IMR-90 (cell line): Measurements from ENCODE around the gene ADH6. TPM values are rescaled to one million over a fixed set of nuclear protein-coding genes. Genes with fewer than 3 reads are reported as not detected.

ENCODE experiments used
- ATAC-seq: fragments of 200-7000 bp; cut with Tn5 transposase; 2 replicates; pipeline ENCODE4 v1.9.1; 2020; ENCODE audit warnings: low read depth, mild to moderate bottlenecking, moderate library complexity
- BruUV-seq: library from RNA; stranded (reverse); fragments of 400-500 nt; replicated peaks from 2 replicates; lab custom pipeline; 2021; lab: Mats Ljungman, UMichigan
- CTCF ChIA-PET: fragments of 300-600 bp; formaldehyde crosslinking; extraction: SDS; loops from one replicate; lab custom pipeline; 2021; ENCODE audit warnings: antibody characterized with exemption; lab: Yijun Ruan, JAX
- POLR2A ChIA-PET: fragments of 300-600 bp; sonication (Branson Sonifier 250); formaldehyde crosslinking; loops from one replicate; lab custom pipeline; 2022; ENCODE audit warnings: antibody characterized with exemption; ENCODE audit not compliant: unreplicated experiment; lab: Charles Lee
- DNase-seq: peaks from one replicate; pipeline ENCODE4 v3.0.0; 2013
- H2AFZ ChIP-seq: replicated peaks from 2 replicates; pipeline ENCODE3; 2013; ENCODE audit warnings: low read length, mild to moderate bottlenecking; ENCODE audit not compliant: poor library complexity
- H2AK5ac ChIP-seq: 2 replicates; pipeline ENCODE4 v1.6.1; 2013; ENCODE audit warnings: low read depth, low read length, inconsistent platforms
- H2AK9ac ChIP-seq: replicated peaks from 2 replicates; pipeline ENCODE3; 2013; ENCODE audit warnings: mild to moderate bottlenecking, low read depth, low read length, moderate library complexity; ENCODE audit not compliant: poor library complexity
- H2BK120ac ChIP-seq: 2 replicates; pipeline ENCODE4 v1.6.1; 2013; ENCODE audit warnings: low read depth, low read length, inconsistent platforms
- H2BK15ac ChIP-seq: 3 replicates; pipeline ENCODE4 v1.6.1; 2013; ENCODE audit warnings: low read depth, low read length, inconsistent platforms
- H2BK20ac ChIP-seq: 2 replicates; pipeline ENCODE4 v1.6.1; 2013; ENCODE audit warnings: low read depth, mild to moderate bottlenecking, inconsistent platforms, low read length, moderate library complexity
- H2BK5ac ChIP-seq: 2 replicates; pipeline ENCODE4 v1.6.1; 2013; ENCODE audit warnings: mild to moderate bottlenecking, low read depth, low read length, inconsistent platforms; ENCODE audit not compliant: poor library complexity, severe bottlenecking
- H3K14ac ChIP-seq: replicated peaks from 2 replicates; pipeline ENCODE4 v1.6.1; 2013; ENCODE audit warnings: low read depth, low read length, inconsistent platforms
- H3K18ac ChIP-seq: 2 replicates; pipeline ENCODE4 v1.6.1; 2013; ENCODE audit warnings: low read depth, low read length, control low read depth
- H3K23ac ChIP-seq: 2 replicates; pipeline ENCODE4 v1.6.1; 2013; ENCODE audit warnings: low read depth, low read length, inconsistent platforms
- H3K27ac ChIP-seq: 2 replicates; pipeline ENCODE4 v1.5.1; 2013; ENCODE audit warnings: mild to moderate bottlenecking, control low read depth, low read length; ENCODE audit not compliant: insufficient read depth
- H3K27me3 ChIP-seq: 2 replicates; pipeline ENCODE4 v1.6.1; 2013; ENCODE audit warnings: low read length; ENCODE audit not compliant: control insufficient read depth, insufficient read depth
- H3K36me3 ChIP-seq: 2 replicates; pipeline ENCODE4 v1.6.1; 2013; ENCODE audit warnings: low read length, mixed read lengths; ENCODE audit not compliant: control insufficient read depth, insufficient read depth
- H3K4ac ChIP-seq: 2 replicates; pipeline ENCODE4 v1.6.1; 2013; ENCODE audit warnings: low read depth, low read length, inconsistent platforms
- H3K4me1 ChIP-seq: 2 replicates; pipeline ENCODE4 v1.6.1; 2013; ENCODE audit warnings: low read length, mixed read lengths; ENCODE audit not compliant: control insufficient read depth, insufficient read depth
- H3K4me2 ChIP-seq: 2 replicates; pipeline ENCODE4 v1.6.1; 2013; ENCODE audit warnings: low read depth, mild to moderate bottlenecking, control low read depth, low read length, moderate library complexity
- H3K4me3 ChIP-seq: 2 replicates; pipeline ENCODE4 v1.5.1; 2013; ENCODE audit warnings: low read depth, mild to moderate bottlenecking, control low read depth, low read length, moderate library complexity; ENCODE audit not compliant: insufficient read depth
- H3K56ac ChIP-seq: 2 replicates; pipeline ENCODE4 v1.6.1; 2013; ENCODE audit warnings: low read length, inconsistent platforms; ENCODE audit not compliant: insufficient read depth; ENCODE audit errors: extremely low read depth
- H3K79me1 ChIP-seq, 2 experiments: 2 replicates each; pipeline ENCODE4 v1.6.1; 2013; ENCODE audit warnings: low read length in 2 of 2, inconsistent platforms in 1 of 2, low read depth in 1 of 2
- H3K9ac ChIP-seq: 2 replicates; pipeline ENCODE4 v1.6.1; 2013; ENCODE audit warnings: low read depth, low read length, control low read depth
- H3K9me1 ChIP-seq: 2 replicates; pipeline ENCODE4 v1.6.1; 2013; ENCODE audit warnings: low read length, inconsistent platforms; ENCODE audit not compliant: insufficient read depth
- H3K9me3 ChIP-seq: 2 replicates; pipeline ENCODE4 v1.6.1; 2013; ENCODE audit warnings: low read length; ENCODE audit not compliant: control insufficient read depth, insufficient read depth
- H4K20me1 ChIP-seq: 2 replicates; pipeline ENCODE4 v1.6.1; 2013; ENCODE audit warnings: low read length, inconsistent platforms; ENCODE audit not compliant: insufficient read depth
- H4K5ac ChIP-seq: 2 replicates; pipeline ENCODE4 v1.6.1; 2013; ENCODE audit warnings: mild to moderate bottlenecking, low read depth, low read length, control low read depth
- H4K8ac ChIP-seq, 2 experiments: 2 replicates each; pipeline ENCODE4 v1.6.1; 2013; ENCODE audit warnings: low read depth in 2 of 2, low read length in 2 of 2, control low read depth in 1 of 2, inconsistent platforms in 1 of 2
- H4K91ac ChIP-seq: 2 replicates; pipeline ENCODE4 v1.6.1; 2013; ENCODE audit warnings: low read depth, low read length, inconsistent platforms; ENCODE audit not compliant: insufficient read depth
- CHD1 ChIP-seq: IDR thresholded peaks from 2 replicates; pipeline ENCODE4 v1.6.1; 2012; ENCODE audit warnings: low read depth, low read length, improper control_type of control experiment
- CTCF ChIP-seq: conservative IDR thresholded peaks from 2 replicates; pipeline ENCODE4 v1.5.1; 2012; ENCODE audit warnings: mild to moderate bottlenecking, low read depth, low read length, improper control_type of control experiment
- FOS ChIP-seq: fragments of 150-350 bp; IDR thresholded peaks from 2 replicates; pipeline ENCODE4 v1.6.1; 2016; ENCODE audit warnings: low read depth, low read length
- WGBS, 2 experiments: methylation state at CpG; one replicate each; pipeline versions ENCODE4 v1.1.5 to v1.1.7; 2013; ENCODE audit warnings: missing lambda C conversion rate in 2 of 2; ENCODE audit not compliant: insufficient read length in 1 of 2; ENCODE audit errors: extremely low coverage in 2 of 2; 5-methylcytosine and 5-hydroxymethylcytosine counted together
- dilution Hi-C: fragments of 300-500 bp; cut with HindIII; formaldehyde crosslinking; loops from one replicate; pipeline ENCODE4 v1.14.3; 2018; ENCODE audit warnings: low sequenced_read_pairs; ENCODE audit not compliant: unreplicated experiment
- in situ Hi-C: fragments of 300-500 bp; cut with MboI; formaldehyde crosslinking; loops from 3 replicates; pipeline ENCODE4 v1.14.3; 2019; ENCODE audit warnings: low sequenced_read_pairs, inconsistent platforms, mixed read lengths
- intact Hi-C: fragments of 100-400 bp; cut with micrococcal nuclease; formaldehyde crosslinking; loops from 2 replicates; pipeline ENCODE4 v1.10.0; 2022
- polyA plus RNA-seq, 3 experiments: library from polyadenylated mRNA; depleted of rRNA; stranded (reverse); fragments of >200 nt; gene quantifications; 2 replicates each; pipeline ENCODE4 v1.2.3, GENCODE V29; 2012; ENCODE audit warnings: low replicate concordance in 1 of 3
- total RNA-seq: library from RNA; depleted of rRNA; stranded (reverse); fragments of >200 nt; gene quantifications from 2 replicates; pipeline ENCODE4 v1.2.3, GENCODE V29; 2012

ADH6 gene
- total and polyA plus RNA-seq, 2 of the 4 experiments (the other 2 are of a cell fraction) = not detected

GRCh38 chr4:99156992-99157391 lies 62.1 kb downstream of the ADH6 start:
- ATAC-seq (no peak), DNase-seq (no peak)
- Histone ChIP-seq H3K4ac (no peak overlapping the region), H2AK5ac (no peak overlapping the region), H2BK20ac (no peak overlapping the region), H3K27me3 (no peaks in the 10 kb centered on the region), H3K4me1 (peaks cover 2% of the 10 kb centered on the region; the same call in 1 of the 2 replicates), H3K36me3 (no peaks in the 10 kb centered on the region), H3K14ac (no peak overlapping the region), H2BK5ac (no peak overlapping the region), H3K79me1 (no peaks in the 10 kb centered on the region), H3K9me1 (peaks cover 3% of the 10 kb centered on the region; the same call in 1 of the 2 replicates), H2BK120ac (no peak overlapping the region), H3K23ac (no peak overlapping the region), H2BK15ac (no peak overlapping the region), H4K8ac (no peak overlapping the region), H3K9me3 (no peaks in the 10 kb centered on the region), H3K9ac (no peak overlapping the region), H4K91ac (no peak overlapping the region), H2AFZ (no peak overlapping the region), H3K18ac (no peak overlapping the region), H2AK9ac (no peak overlapping the region), H3K56ac (no peak overlapping the region), H3K4me2 (no peak overlapping the region), H3K4me3 (no peak overlapping the region), H3K27ac (no peak overlapping the region), H4K5ac (no peak overlapping the region), H4K20me1 (no peaks in the 10 kb centered on the region)
- CTCF ChIA-PET = no interaction called here
- in situ Hi-C loops (no loop called here), dilution Hi-C loops (no loop called here), intact Hi-C loops (no loop called here)
- no TSS peak for BruUV-seq
- no CpG with 5 or more reads among the region's 1 CpG for WGBS, 2 experiments
- POLR2A ChIA-PET = no interaction called here
- TF ChIP-seq FOS (no peak), CTCF (no peak), CHD1 (no peak)
